A549 (cell line): ENCODE results near the gene C1QTNF4.

ENCODE experiments used
- CBX2 ChIP-seq: fragments of 200-600 bp; sonication (generic); IDR thresholded peaks from 2 replicates; pipeline ENCODE4 v1.6.1; 2016; ENCODE audit warnings: low read depth, mild to moderate bottlenecking, borderline replicate concordance
- CTCF ChIP-seq: fragments of >200 bp; sonication (Bioruptor Twin); formaldehyde crosslinking; IDR thresholded peaks from 3 replicates; pipeline ENCODE4 v1.5.1; 2016
- NFE2L2 ChIP-seq: fragments of 150-350 bp; conservative IDR thresholded peaks from 2 replicates; pipeline ENCODE4 v1.6.1; 2014; ENCODE audit warnings: low read length

- no peak for TF ChIP-seq NFE2L2
- TF ChIP-seq CBX2, result no peak
- no peak for TF ChIP-seq CTCF
These were observed 1.8 kb upstream of the C1QTNF4 start for GRCh38 chr11:47595967-47596366.
